Fibroblast of mammary gland (primary cell): ENCODE measurements around the gene EYA4.

ENCODE experiments used
- DNase-seq: peaks from one replicate; pipeline ENCODE4 v3.0.0-alpha.2; 2010; ENCODE audit warnings: low read depth
- H3K4me3 ChIP-seq: 2 replicates; pipeline ENCODE4 v1.5.1; 2011; ENCODE audit warnings: low read depth, mild to moderate bottlenecking, low read length, moderate library complexity; ENCODE audit not compliant: control insufficient read depth
- CTCF ChIP-seq: conservative IDR thresholded peaks from 2 replicates; pipeline ENCODE4 v1.5.1; 2011; ENCODE audit warnings: low read depth, low read length, inconsistent platforms; ENCODE audit not compliant: control insufficient read depth, insufficient read depth

Gene EYA4

DNA sequence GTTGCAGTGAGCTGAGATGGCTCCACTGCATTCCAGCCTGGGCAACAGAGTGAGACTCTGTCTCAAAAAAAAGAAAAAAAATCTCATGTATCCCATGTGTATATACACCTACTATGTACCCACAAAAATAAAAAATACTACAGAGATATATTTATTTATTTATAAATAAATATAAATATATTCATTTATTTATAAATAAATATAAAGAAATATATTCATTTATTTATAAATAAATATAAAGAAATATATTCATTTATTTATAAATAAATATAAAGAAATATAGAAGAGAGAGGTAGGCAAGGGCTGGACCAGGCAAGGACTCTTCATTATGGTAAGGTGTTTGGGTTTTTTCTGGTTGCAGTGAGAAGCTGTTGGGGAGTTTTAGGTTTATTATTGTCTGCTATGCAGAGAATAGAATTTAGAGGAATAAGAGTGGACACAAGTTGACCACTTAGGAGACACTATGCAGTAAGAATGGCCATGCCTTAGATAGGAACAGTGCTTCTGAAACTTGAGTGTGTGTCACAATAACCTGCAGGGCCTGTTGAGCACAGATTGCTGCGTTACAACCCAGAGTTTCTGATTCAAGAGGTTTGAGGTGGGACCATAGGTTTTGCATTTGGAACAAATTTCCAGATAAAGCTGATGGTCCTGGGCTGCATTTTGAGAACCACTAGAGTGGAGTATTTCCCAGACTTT, 254.2 kb downstream of the EYA4 start:
- no peak for TF ChIP-seq CTCF
- H3K4me3 ChIP-seq = no peak overlapping the region
- no peak for DNase-seq

DNA sequence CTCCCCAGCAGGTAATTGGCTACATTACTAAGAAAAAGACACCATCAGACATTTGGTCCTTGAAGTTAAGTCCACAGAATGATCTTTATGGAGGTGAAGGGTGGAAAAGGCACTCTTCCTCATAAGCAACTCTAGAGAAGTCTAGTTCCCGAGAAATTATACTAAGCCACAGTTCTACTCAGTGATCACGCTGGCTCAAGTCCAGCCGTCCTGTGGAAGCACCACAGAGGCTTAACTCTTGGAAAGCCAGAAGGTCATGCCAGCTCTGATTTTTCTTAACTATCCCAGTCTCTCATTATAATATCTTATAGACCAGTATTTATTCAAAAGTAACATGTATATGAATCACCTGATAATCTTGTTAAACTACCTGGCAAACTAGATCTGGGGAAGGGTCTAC, 258.5 kb downstream of the EYA4 start:
- no peak for DNase-seq
- no peak for TF ChIP-seq CTCF
- H3K4me3 ChIP-seq = no peak overlapping the region

DNA sequence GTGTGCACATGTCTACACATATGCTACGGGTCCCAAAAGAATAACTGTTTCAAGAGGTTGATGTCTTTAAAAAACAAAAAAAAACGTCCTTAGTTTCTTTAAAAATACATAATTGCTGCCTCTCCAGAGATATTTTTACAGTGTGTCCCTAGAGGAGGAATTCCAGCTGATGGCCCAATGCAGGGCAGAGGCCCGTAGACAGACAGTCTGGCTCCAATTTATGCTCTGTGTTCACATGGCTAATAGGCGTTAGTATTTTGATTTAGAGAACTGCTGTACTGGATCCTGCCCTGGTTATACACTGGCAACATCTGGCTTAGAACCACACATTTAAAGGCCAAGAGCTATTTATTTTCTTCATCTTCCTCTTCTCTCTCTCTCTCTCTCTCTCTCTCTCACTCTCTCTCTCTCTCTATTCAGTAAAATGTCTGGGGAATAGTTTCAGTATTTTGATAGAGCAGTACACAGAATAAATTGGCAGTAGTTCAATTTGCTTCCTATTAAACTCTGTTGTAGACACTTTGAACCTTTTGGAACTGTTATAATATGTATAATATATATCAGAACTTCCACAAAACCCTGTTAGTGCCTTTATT, 260.6 kb downstream of the EYA4 start:
- no peak for TF ChIP-seq CTCF
- no peak for DNase-seq
- H3K4me3 ChIP-seq = no peak overlapping the region

- peak; percentile 65 for DNase-seq
- no peak for TF ChIP-seq CTCF
- H3K4me3 ChIP-seq = no peak overlapping the region
Observed at GRCh38 chr6:133502441-133503335, 261.5 kb downstream of the EYA4 start.

GRCh38 chr6:133503336-133503729, 262.2 kb downstream of the EYA4 start:
- H3K4me3 ChIP-seq = no peak overlapping the region
- no peak for DNase-seq
- no peak for TF ChIP-seq CTCF

GRCh38 chr6:133504158-133504557, 263.0 kb downstream of the EYA4 start:
- TF ChIP-seq CTCF = no peak
- H3K4me3 ChIP-seq = no peak overlapping the region
- DNase-seq = no peak
